GM12872 (cell line): ENCODE results near the gene SLC26A4.

Experiments used
- CTCF ChIP-seq: IDR thresholded peaks from 3 replicates; pipeline ENCODE4 v1.5.1; 2011; ENCODE audit warnings: low read depth, mild to moderate bottlenecking, low read length, moderate library complexity; ENCODE audit not compliant: insufficient read depth

Gene SLC26A4

GRCh38 chr7:107725138-107725740, 64.6 kb downstream of the SLC26A4 start:
- peak; percentile 46; the same call in 2 of the 3 replicates for TF ChIP-seq CTCF

- no peak for TF ChIP-seq CTCF
These were observed 65.9 kb downstream of the SLC26A4 start for GRCh38 chr7:107726356-107727130.

GRCh38 chr7:107728276-107728675, 67.6 kb downstream of the SLC26A4 start:
- no peak for TF ChIP-seq CTCF

- no peak for TF ChIP-seq CTCF
These were observed 82.3 kb downstream of the SLC26A4 start for GRCh38 chr7:107742678-107743566.

GRCh38 chr7:107743567-107744344, 83.1 kb downstream of the SLC26A4 start, which contains the start of gene CBLL1:
CBLL1 (plus strand) TSS chr7:107744142; CDS start chr7:107744164, 22 bp downstream.
- TF ChIP-seq CTCF: peak; percentile 78

- no peak for TF ChIP-seq CTCF
These were observed 83.7 kb downstream of the SLC26A4 start for GRCh38 chr7:107744345-107744750.
